Suprapubic skin (tissue), 3 donors: ENCODE results near the gene NR2F1.

ENCODE experiments used
- EP300 ChIP-seq: sonication (generic); formaldehyde crosslinking; IDR thresholded peaks from one replicate; pipeline ENCODE4 v1.6.1; 2017; ENCODE audit warnings: antibody characterized with exemption
- TF ChIP-seq, protein P1 (sequence below), 2 donors: fragments of 200-600 bp in 1 of 2; fragments of 450-650 bp in 1 of 2; sonication (generic) in 1 of 2; IDR thresholded peaks; one replicate each; pipeline ENCODE4 v1.5.1; 2016 to 2019; ENCODE audit warnings: antibody characterized with exemption in 2 of 2, mild to moderate bottlenecking in 1 of 2, moderate library complexity in 1 of 2

DNA sequence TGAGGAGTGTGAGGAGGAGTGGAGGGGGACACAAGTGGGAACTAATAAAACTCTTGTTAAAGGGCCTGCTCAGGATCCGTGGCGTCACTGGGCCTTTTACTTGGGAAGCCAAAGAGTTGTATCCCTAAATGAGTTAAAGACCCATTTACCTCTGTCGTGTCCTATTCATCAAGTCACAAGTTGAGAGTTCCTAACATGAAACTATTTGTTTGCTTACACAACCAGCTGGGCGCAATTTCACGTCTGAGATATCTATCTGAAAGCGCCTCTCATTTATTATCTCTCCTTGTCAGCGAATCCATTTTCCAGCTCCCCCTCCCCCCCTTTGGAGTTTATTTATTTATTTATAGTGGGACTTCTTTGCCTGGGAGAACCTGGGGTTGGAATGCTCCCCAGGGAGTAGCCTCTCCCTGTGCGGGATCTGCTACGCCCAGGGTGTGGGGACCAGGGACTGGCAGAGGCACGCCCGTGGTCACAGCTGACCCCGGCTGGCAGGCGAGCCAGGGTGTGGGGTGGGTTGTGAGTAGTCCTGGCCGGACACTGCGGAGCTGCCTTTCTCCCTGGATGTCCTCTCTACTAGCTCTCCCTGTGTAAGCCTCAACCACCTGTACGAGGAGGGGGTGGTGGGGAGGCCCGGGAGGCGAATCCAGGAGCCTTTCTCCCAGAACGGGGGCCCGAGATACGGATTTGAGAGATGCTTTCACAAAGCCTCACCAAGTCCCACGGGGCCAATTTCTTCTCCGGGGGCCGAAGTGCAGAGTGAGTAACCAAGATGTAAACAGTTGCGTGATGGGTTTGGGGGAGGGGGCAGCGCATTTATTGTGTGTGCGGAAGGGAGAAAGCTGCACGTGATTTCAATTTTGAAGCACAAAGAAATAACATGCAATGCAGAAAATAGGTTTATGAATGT is 15.3 kb downstream of the NR2F1 start:
- TF ChIP-seq, protein P1, sequence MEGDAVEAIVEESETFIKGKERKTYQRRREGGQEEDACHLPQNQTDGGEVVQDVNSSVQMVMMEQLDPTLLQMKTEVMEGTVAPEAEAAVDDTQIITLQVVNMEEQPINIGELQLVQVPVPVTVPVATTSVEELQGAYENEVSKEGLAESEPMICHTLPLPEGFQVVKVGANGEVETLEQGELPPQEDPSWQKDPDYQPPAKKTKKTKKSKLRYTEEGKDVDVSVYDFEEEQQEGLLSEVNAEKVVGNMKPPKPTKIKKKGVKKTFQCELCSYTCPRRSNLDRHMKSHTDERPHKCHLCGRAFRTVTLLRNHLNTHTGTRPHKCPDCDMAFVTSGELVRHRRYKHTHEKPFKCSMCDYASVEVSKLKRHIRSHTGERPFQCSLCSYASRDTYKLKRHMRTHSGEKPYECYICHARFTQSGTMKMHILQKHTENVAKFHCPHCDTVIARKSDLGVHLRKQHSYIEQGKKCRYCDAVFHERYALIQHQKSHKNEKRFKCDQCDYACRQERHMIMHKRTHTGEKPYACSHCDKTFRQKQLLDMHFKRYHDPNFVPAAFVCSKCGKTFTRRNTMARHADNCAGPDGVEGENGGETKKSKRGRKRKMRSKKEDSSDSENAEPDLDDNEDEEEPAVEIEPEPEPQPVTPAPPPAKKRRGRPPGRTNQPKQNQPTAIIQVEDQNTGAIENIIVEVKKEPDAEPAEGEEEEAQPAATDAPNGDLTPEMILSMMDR (IDR thresholded peaks at IDR 0.05), result no peak
- TF ChIP-seq EP300, result no peak
